A549 treated with ZK216348 at 1 μM for 4 hours (cell line): ENCODE data around the gene GTF2H2C. TPM values are rescaled to one million over a fixed set of nuclear protein-coding genes. Genes with fewer than 3 reads are reported as not detected.

ENCODE experiments used
- total RNA-seq: library from RNA; stranded (reverse); fragments of 200-300 nt; extraction: Qiagen RNA extraction; gene quantifications from 5 replicates; pipeline ENCODE4 v1.2.3, GENCODE V29; 2022; ENCODE audit warnings: low read depth

Gene GTF2H2C
- 28.1 to 43.6 TPM (median 33.3 TPM) in 5 replicates for total RNA-seq

DNA sequence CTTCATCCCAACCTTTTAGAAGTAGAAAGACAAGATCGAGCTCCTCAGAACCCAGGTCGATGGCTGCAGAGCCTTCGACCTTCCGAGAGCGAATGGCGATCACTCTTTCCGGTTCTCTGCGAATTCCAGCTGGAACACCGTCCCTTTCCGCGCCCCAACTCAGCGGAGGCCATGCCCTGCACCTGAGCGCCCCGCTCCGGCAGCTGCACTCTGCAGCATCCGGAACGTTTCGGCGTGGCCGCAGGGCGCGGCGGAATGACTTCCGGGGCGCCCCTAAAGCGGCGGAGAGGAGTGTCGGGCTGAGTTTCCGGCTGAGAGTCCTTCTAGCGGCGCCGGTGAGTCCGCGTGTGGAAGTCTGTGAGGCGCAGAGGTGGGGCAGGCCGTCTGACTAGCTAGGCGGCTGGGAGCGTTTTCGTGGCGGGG is at the start of gene GTF2H2C:
GTF2H2C (plus strand) TSS at position 284 of the 423 bp plus-strand sequence. CDS start 4,942 bp downstream, outside the sequence.

Other genes with a start within 250 kb of the GTF2H2C start
- 2.8 to 4.3 TPM (median 3.9 TPM) in 5 replicates for gene CCDC125, start 227.4 kb upstream of the GTF2H2C start, total RNA-seq
- gene AK6, start 190.7 kb upstream of the GTF2H2C start, total RNA-seq = 47.1 to 54.6 TPM (median 51.5 TPM) in 5 replicates
- gene TAF9, start 190.7 kb upstream of the GTF2H2C start, total RNA-seq = 114 to 157 TPM (median 123 TPM) in 5 replicates
- 14.4 to 19.5 TPM (median 16.1 TPM) in 5 replicates for gene RAD17, start 190.4 kb upstream of the GTF2H2C start, total RNA-seq
- 2.0 to 3.2 TPM (median 2.8 TPM) in 5 replicates for gene MARVELD2, start 145.1 kb upstream of the GTF2H2C start, total RNA-seq
- gene OCLN, start 67.4 kb upstream of the GTF2H2C start, total RNA-seq = 9.6 to 15.3 TPM (median 10.1 TPM) in 5 replicates